HT-29 (cell line): ENCODE results near the gene TBX15. TPM values are rescaled to one million over a fixed set of nuclear protein-coding genes. Genes with fewer than 3 reads are reported as not detected.

ENCODE experiments used
- DNase-seq: peaks from one replicate; pipeline ENCODE4 v3.0.0-alpha.2; 2015; ENCODE audit warnings: low spot score
- total RNA-seq: library from RNA; depleted of rRNA; stranded (reverse); fragments of >200 nt; shearing (Covaris generic); gene quantifications from 2 replicates; pipeline ENCODE4 v1.2.3, GENCODE V29; 2014

TBX15 gene
- total RNA-seq, 1 experiment from 2014 or later: 0.03 TPM

DNA sequence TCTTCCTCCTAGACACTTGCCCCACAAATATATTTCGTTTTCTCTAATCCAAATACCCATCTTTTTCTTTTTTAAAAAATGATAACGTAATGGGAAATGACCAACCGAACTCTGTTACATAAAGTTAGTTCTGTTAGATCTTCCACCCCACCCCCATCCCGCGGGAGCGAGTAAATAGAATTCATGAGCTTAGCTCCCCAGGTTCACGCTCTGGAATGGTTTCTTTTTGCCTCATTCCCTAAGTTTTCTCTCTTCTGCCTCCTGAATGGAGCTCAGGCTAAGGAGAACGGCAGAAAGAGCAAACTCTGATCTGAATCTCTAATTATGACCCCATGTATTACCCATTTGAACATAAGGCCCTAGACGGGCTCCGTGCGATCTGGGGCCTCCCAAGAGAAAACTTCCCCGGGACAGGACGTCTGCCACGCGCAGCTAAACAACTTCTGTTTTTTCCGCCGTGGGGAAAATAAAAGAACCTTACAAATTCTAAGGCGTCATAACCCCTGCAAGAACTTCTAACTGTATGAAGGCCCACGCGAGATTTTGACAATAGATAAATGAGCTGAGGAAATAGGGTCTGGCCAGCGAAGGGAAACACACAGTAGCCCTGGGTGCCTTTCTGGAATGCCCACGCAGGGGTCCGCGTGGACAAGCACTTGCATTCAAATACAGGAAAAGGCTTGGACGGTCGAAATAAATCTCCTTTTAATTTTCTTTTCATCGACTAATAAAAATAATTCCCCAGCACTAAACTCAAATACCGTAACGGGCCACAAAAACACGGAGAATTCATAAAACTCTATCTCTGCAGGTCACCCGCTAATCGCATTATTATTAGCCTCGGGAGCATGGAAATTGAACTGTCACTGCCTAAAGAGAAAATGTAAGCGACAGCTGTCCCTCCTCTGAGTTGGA, 2.2 kb downstream of the TBX15 start:
- DNase-seq: no peak

GRCh38 chr1:118984722-118985639, 3.2 kb downstream of the TBX15 start:
- no peak for DNase-seq

- DNase-seq: no peak
Observed at GRCh38 chr1:118984086-118984721, 3.9 kb downstream of the TBX15 start.

DNA sequence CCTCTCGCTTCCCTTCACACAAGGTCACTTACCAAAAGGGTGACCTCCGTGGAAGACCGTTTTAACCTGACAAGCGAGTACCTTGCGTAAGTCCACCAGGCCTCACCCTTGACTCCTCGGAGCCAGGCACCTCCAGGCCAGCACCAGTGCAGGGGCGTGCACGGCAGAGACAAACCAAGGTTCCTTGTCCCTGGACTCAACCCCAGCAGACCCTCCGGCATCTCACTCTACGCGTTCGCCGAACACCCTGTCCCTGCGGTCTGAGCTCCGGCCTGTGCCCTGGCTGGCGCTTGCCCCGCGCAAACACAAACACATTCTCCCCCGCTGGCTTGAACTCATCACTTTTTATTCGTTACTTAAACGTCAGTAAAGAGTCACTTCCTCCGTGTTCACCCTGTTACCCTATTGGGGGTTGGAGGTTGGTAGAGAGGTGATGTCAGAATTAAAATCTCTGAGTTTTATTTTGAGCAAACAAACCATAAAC, 4.5 kb downstream of the TBX15 start:
- no peak for DNase-seq

DNA sequence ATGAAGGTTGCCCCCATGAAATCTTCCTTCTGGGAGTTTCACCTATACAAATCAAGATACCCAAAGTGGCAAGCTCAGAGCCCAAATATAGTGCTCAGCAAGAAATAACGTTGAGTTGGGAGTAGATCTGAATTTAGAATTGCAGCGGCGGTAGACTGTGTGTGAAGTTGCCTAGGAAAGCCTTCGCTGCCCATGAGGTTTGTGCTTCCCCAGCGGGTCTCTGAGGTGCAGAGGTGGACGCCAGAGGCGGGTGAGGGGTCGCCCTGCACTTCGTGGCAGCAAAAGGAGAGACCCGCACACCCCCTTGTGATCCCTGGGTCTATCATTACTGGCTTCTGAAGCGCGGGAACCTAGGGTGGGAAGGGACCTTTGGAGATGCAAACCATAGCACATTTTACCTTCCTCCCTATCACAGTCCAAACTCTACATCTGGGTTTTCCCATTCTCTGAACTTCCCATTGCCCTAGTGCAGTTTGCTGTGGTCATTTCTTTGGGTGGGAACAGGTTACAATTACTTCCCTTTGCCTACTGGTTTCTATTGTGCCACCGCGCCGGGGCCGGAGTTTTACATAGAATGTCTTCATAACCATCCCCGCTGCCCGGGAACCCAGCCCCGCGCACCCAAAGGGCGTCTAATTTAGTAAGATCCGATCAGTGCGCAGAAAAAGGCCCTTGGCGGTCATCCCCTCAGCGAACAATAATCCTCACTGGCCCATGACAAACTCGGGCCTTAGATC, 5.2 kb downstream of the TBX15 start:
- no peak for DNase-seq

GRCh38 chr1:118982266-118982665, 5.9 kb downstream of the TBX15 start:
- DNase-seq: no peak

DNA sequence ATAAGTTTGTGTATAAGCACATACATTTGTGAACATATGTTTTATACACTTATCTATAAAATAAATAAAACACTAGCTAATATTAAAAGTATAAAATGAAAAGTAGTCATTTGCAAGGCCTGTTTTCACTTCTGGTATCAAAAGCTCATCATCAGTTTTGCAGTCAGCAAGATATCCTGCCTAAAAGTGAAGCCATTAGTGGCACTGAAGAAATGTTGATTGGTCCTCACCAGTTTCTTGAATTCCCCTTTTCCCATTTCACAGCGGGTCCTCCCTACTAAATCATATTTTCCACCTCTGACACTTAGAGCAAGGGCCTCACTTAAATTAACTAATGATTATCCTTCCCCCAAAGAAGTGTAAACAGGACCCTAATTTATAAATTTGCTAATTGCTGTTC, 6.7 kb downstream of the TBX15 start:
- DNase-seq: no peak

GRCh38 chr1:118979754-118980575, 8.2 kb downstream of the TBX15 start:
- no peak for DNase-seq

DNA sequence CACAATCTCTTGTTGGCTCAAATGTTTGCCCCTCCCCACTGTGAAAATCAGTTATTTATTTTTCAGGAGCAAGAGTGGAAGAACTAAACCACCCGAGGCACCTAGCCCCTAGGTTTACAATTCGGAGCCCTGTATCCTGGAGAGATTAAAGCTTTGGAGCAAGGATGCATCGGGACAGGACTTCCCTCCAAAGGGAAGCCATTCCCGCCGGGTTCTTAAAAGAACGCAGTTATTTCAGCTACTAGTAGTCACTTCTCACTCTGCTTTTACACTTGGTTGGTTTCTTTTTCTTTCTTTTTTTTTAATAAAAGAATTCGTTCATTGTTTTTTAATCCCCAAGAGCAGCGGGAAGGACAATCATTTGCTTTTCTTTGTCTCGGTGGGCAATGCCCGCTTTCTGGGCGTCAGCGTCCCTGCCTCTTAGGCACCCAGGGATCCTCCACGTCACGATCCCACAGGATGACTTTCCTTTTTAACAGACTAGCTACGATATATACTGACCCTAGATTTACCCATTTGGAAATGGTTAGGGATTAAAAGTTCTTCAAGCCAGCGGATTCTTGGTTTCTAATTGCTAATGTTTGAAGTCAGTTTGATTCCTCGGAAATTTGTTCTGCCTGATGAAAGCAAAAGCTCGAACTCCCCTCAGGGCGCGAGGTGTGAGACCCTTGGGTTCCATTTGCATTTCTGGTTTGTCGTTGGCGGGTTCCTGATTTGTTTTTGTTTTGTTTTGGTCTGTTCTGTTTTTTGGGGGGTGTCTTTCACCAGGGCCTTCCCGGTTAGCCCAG, 9.0 kb downstream of the TBX15 start:
- DNase-seq: no peak

- DNase-seq: no peak
Observed at GRCh38 chr1:118977600-118977999, 10.5 kb downstream of the TBX15 start.

GRCh38 chr1:118974661-118975060, 13.5 kb downstream of the TBX15 start:
- DNase-seq: no peak

DNA sequence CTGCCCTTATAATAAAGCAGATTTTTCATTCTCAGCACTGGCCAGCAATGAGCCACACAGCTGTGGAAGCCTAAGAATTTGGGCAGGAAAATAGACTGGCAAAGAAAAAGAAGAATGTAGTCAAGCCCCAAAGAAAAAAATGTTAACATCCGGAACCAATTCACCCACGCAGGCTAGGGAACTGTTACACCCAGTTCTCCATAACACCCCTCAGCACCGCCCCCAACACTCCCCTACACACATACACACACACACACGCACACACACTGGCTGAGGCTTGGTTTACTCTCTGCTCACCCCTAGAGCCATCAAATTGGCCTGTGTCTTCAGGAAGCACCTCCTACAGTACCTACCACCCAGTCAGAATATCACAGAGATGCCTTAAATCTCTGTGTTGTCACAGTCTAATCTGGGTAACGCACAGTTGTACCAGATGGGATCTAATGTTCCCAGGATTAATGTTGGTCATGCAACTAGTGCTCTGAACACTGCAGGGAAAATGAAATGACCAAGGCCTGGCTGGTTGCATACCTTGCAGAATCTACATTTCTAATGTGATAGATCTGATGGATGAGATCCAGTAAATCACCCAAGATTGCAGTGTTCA, 14.5 kb downstream of the TBX15 start:
- DNase-seq: no peak

DNA sequence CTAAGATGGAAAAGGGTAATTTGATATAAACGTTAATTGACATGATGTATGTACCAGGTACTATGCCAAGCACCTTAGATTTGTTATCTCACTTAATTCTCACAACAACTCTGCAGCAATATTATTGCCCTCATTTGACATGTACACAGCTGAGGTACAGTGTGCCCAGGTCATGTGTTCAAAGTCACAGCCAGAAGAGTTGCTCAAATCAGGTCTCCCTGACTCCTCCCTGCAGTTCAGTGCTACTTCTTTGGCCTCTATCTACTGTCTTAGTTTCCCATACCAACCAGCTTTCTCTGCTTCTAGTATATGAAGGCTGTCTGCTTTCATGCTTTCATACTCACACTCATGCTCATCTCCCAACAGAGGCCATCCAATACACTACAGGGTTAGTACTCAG, 15.1 kb downstream of the TBX15 start:
- DNase-seq: no peak

- DNase-seq: no peak
Observed at GRCh38 chr1:118970451-118970850, 17.7 kb downstream of the TBX15 start.

DNA sequence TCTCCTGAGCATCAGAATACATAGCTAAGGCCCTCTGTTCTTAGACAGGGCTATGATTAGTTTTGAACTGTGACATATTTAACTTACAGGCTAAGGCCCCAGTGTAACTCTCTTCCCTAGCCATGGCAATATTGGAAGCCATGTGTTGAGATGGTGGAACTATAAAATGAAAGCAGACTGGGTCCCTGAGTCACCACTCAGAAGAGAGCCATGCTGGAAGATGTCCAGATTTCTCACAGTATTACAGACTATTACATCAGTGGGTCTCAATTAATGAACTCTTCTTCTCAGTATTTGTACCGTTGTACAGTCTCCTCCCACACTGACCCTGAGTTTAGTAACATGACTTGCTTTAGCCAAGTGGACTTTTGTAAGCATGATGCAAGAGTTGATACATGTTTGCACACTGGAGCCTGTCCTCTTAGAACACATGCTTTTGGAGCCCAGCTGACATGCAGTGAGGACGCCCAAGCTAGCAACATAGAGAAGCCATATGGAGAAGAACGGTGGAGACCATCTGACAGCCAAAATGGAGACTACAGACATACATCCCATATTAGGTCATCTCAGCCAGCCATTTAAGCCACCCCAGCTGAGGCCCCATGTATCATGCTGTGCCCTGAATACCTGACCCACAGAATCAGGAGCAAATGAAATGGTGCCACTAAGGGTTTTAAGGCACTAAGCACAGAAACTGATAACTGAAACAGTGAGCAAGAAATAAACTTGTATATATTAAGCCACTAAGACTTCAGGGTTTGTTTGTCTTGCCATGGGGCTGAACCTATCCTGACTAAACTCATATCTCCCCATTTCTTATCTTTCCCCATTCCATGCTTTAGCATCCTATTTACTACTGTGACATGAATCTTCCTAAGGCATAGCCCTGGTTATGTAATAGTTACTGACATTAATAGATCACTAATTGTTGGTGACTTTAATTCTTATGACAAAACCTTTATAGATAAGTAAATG, 24.4 kb downstream of the TBX15 start:
- peak; percentile 9 for DNase-seq

GRCh38 chr1:118963138-118963455, 25.0 kb downstream of the TBX15 start:
- no peak for DNase-seq

DNA sequence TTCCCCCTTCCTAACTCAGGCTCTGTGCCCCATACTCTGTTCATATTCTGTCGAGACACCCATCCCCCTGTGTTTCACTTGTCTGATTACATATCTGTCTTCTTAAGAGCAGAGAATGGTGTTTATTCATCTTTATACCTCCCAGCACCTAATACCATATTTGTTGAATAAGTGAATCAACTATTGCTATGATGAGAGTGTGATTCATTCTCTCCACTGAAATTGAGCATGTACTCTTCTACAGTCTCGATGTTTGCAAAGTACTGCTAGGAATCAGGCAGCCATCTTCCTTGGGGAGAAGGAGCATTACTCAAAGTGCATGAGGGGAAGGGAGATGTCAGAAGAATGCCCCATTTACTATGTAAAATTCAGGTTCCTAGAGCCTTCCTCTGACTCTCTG, 27.0 kb downstream of the TBX15 start:
- DNase-seq: no peak

- DNase-seq: peak; percentile 94
Observed at GRCh38 chr1:118960567-118961136, 27.5 kb downstream of the TBX15 start.
